GM18526 (cell line): ENCODE results near the gene CSGALNACT2.

Source experiments
- POLR2A ChIP-seq: IDR thresholded peaks from 3 replicates; pipeline ENCODE4 v1.6.1; 2011; ENCODE audit not compliant: insufficient read length; ENCODE audit errors: extremely low read depth

The CSGALNACT2 gene

DNA sequence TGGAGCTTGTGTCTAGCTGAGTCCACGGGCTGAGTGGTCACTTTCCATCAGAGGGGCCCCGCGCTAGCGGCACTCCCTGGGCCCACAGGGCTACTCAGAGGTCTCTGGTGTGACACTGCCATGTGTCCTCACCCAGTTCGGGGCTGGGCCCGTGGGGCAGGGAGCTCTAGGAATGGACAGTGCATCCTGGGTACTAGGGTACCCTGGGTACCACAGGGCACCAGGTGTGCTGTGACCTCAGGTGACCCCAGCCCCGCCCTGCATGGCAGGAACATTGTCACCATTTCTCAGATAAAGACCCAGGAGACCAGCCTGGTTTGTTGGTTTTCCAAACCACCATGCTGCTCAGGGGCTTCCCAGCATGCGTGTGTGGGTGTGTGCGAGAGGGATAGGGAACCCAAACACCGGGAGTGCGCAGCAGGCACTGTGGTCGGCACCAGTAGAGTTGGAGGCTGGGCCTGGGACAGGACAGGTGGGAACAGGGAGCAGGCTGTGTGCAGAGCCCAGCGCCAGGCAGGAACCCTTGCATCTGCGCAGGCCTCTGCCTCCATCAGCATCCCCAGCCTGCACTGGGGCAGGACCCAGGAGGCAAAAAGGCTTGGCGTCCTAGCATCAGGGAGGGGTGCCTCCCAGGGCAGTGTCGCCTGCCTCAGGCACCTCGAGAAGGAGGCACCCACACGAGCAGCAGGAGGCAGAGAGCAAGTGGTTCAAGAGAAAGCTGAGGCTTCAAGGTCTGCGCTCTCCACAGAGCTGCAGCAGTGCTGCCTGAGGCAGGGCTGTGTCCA lies 19.4 kb upstream of the CSGALNACT2 start:
- no peak for TF ChIP-seq POLR2A

DNA sequence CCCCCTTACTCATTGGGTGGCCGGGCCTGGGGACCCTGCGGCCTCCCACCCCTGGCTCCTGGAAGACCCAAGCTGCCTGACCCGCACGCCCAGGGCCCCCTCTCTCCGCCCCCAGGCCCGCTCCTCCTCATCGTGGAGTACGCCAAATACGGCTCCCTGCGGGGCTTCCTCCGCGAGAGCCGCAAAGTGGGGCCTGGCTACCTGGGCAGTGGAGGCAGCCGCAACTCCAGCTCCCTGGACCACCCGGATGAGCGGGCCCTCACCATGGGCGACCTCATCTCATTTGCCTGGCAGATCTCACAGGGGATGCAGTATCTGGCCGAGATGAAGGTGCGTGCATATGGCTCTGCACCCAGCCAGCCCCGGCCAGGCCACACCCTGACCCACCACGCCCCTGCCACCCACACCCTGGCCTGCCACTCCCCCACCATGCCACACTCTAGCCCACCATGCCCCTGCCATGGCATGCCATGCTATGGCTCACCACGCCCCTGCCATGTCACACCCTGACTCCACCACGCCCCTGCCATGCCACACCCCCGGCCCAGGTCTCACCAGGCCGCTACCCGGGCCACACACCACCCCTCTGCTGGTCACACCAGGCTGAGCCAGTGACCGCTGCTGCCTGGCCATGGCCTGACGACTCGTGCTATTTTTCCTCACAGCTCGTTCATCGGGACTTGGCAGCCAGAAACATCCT lies 18.7 kb upstream of the CSGALNACT2 start:
- no peak for TF ChIP-seq POLR2A

DNA sequence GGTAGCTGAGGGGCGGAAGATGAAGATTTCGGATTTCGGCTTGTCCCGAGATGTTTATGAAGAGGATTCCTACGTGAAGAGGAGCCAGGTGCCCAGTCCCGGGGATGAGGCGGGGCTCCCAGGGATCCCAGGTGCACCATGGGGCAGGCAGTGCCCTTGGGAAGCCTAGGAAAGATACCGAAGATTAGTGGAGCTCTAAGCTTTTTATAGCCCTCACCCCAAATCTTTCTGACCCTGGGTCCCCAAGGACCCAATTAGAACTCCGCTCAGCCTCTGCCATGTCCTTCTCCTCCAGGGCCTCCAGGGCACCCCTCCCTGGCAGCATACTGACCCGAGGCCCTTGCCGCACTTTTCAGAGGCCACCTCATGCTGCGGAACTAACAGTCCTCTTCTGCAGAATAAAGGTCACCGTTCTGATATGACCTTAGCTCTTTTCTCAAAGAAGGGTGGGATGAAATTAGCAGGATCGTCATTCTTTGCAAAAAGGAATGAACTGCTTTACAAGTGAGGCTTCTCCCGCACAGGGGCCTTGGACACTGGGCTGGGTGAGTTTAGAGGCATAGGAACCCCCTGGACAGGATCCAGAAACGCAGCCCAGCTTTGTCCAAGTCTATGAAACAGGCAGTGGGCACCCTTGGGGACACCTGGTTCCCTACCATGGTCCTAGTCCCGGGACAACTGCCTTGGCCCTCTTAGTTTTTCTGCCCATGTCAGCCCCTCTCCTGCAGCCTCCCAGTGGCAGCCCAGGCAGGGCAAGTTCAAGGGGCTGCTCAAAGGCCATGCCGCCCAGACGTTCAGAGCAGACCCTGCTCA lies 17.9 kb upstream of the CSGALNACT2 start:
- TF ChIP-seq POLR2A, result no peak

DNA sequence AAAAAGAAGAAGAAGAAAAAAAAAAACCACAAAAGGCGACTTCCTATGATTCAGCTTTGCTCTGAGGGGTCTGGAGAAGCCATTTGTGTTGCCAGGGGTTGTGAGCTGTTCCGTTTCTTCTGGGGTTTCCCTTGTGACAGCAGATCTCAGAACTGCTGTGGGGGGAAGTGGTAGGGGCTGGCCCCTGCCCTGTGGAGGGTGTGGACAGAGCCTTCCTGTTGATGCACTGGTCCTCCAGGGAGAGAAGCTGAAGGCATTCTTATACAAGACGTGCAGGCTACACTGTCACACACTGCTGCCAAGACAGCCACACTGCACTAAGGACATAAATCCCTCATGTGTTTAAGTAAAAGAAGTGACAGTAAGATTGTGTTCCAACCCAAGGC lies 17.3 kb upstream of the CSGALNACT2 start:
- no peak for TF ChIP-seq POLR2A

- no peak for TF ChIP-seq POLR2A
Observed at GRCh38 chr10:43121444-43121843, 16.8 kb upstream of the CSGALNACT2 start.

DNA sequence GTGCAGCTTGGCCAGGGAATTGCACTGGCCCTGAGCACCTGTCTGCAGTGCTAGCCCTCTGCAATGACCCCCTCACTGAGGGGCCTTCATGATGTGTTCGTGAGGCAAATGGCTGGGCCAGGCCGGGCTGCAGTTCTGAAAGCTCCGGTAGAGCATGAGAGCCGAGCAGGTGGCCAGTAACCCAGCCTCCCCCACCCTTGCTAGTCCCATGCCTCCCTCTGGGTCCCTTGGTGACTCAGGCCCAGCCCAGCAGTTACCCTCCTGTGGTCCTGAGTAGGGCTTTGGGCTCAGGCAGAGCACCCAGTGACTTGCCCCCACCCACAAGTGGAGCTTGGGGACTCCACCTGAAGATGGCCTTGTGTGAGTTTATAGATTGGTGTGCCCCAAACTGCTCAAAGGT lies 16.1 kb upstream of the CSGALNACT2 start:
- no peak for TF ChIP-seq POLR2A

DNA sequence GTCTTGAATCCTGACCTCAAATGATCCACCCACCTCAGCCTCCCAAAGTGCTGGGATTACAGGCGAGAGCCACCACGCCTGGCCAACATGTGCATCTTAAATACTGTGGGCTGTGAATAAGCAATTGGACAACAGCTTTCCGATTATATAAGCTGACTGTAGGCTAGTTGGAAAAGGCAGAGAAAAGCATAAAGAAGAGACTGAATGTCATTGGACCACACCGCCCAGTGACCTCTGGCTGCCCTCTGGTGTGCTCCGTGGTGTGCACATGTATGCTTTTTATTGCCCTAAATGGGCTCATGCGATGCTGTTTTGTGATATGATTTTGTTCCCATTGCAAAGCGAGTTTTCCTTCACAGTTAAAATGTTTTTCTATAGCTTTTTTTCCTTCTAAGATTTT lies 15.4 kb upstream of the CSGALNACT2 start:
- no peak for TF ChIP-seq POLR2A

- TF ChIP-seq POLR2A, result no peak
Observed at GRCh38 chr10:43123361-43124093, 14.7 kb upstream of the CSGALNACT2 start.

DNA sequence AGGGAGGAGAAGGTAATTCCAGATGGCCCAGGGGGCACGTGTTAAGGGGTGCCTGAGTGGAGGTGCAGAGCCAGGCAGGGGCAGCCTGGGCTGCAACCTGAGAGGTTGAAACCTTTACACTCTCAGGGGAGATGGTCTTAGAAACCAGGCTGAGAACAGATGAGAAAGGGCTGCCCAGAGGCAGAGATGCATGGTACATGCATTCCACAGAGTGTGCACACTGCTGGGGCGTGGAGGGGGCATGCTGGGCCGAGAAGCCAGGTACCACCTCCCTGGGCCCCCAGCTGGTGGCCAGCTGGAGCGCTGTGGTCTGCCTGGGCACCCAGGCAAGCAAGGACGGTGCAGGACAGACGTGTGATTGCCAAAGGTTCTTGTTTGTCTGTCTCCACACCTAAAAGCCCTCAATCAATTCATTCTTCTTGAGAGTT lies 14.1 kb upstream of the CSGALNACT2 start:
- no peak for TF ChIP-seq POLR2A

DNA sequence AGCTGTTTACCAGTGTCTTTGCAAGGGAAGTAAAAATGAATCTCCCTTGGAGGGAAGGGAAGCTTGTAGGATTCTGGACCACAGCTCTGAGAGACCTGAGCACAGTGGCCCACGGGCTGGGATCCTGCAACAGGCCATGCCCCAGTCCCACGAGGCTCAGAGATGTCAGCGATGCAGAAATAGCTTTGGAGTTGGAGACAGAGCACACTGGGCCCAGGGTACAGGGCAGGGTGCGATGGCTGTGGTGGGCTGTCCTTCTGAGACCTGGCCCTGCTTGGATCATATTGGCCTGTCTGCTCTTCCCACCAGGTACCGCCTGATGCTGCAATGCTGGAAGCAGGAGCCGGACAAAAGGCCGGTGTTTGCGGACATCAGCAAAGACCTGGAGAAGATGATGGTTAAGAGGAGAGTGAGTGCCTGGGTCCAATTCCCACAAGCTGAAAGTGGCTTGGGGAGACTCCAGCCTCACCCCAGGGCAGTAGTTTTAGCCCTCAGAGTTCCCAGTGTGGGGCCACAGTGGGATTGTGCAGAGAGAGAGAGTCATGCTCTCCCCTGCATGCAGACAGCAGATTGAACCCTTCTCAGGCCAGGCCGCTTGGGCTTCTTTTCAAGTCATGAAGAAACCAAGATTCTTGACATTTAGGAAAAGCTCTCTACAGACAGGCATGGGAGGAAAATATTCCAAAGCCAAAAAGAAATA lies 13.5 kb upstream of the CSGALNACT2 start:
- TF ChIP-seq POLR2A, result no peak

- TF ChIP-seq POLR2A, result no peak
Observed at GRCh38 chr10:43125274-43125845, 12.9 kb upstream of the CSGALNACT2 start.

DNA sequence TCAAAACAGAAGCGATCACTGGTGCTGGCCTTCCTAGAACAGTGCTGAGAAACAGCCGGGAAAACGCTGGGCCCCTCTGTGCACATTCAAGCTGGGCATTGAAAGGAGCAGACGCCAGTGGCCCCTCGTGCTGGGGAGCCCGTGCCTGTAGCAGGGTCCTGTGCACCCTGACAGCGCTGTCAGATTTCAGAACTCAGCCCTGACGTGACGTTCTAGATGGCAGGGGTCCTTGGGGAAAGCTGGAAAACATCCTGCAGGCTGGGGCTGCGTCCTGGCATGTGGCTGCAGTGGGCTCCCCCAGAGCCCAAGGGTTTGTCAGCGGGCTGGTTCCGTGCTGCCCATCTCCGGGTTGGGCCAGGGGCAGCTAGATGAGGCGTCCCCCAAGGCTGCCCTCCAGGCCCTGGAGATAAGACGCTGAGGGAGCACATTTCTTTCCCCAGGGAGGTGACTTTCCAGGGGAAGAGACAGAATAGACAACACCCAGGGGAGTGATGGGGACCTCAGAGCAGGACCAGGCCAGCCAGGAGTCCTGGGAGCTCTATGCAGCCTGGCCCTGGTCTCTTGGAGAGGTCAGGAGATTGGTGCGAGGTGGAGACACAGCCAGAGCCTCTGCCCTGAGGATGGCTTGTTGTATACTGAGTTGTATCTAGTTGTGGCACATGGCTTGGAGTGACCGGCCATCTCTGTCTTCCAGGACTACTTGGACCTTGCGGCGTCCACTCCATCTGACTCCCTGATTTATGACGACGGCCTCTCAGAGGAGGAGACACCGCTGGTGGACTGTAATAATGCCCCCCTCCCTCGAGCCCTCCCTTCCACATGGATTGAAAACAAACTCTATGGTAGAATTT lies 12.1 kb upstream of the CSGALNACT2 start:
- TF ChIP-seq POLR2A, result no peak

GRCh38 chr10:43126759-43127424 lies 11.4 kb upstream of the CSGALNACT2 start:
- TF ChIP-seq POLR2A, result no peak
